ENCODE results near the gene KCNMA1.

KCNMA1 gene

GRCh38 chr10:77563638-77564270 lies 73.9 kb downstream of the KCNMA1 start:
- no peak overlapping the region for H3K4me3 ChIP-seq (ENCODE audit: low read depth, low read length)
- TF ChIP-seq CTCF (IDR thresholded peaks at IDR 0.05; ENCODE audit: insufficient read depth, low read depth, low read length, missing control alignments), result no peak
- DNase-seq (ENCODE audit: low read depth), result no peak

GRCh38 chr10:77562742-77563141 lies 74.9 kb downstream of the KCNMA1 start:
- DNase-seq (ENCODE audit: low read depth), result no peak
- H3K4me3 ChIP-seq (ENCODE audit: low read depth, low read length), result no peak overlapping the region
- no peak for TF ChIP-seq CTCF (IDR thresholded peaks at IDR 0.05; ENCODE audit: insufficient read depth, low read depth, low read length, missing control alignments)

GRCh38 chr10:77561991-77562390 lies 75.6 kb downstream of the KCNMA1 start:
- TF ChIP-seq CTCF (IDR thresholded peaks at IDR 0.05; ENCODE audit: insufficient read depth, low read depth, low read length, missing control alignments), result no peak
- no peak for DNase-seq (ENCODE audit: low read depth)

GRCh38 chr10:77560471-77560870 lies 77.1 kb downstream of the KCNMA1 start:
- no peak for DNase-seq (ENCODE audit: low read depth)
- TF ChIP-seq CTCF (IDR thresholded peaks at IDR 0.05; ENCODE audit: insufficient read depth, low read depth, low read length, missing control alignments), result no peak
- H3K4me3 ChIP-seq (ENCODE audit: low read depth, low read length), result no peak overlapping the region

More at GRCh38 chr10:77561991-77562390, 75.6 kb downstream of the KCNMA1 start:
- H3K4me3 ChIP-seq (ENCODE audit: low read depth, low read length), result no peak overlapping the region

GRCh38 chr10:77560052-77560451 lies 77.6 kb downstream of the KCNMA1 start:
- DNase-seq (ENCODE audit: low read depth), result no peak
- TF ChIP-seq CTCF (IDR thresholded peaks at IDR 0.05; ENCODE audit: insufficient read depth, low read depth, low read length, missing control alignments), result no peak

GRCh38 chr10:77556990-77557601 lies 80.5 kb downstream of the KCNMA1 start:
- no peak for TF ChIP-seq CTCF (IDR thresholded peaks at IDR 0.05; ENCODE audit: insufficient read depth, low read depth, low read length, missing control alignments)
- DNase-seq (ENCODE audit: low read depth), result no peak

More at GRCh38 chr10:77560052-77560451, 77.6 kb downstream of the KCNMA1 start:
- no peak overlapping the region for H3K4me3 ChIP-seq (ENCODE audit: low read depth, low read length)

More at GRCh38 chr10:77556990-77557601, 80.5 kb downstream of the KCNMA1 start:
- no peak overlapping the region for H3K4me3 ChIP-seq (ENCODE audit: low read depth, low read length)

Measured in GM12865 (cell line).